Measurements from ENCODE around the gene STS. TPM values are rescaled to one million over a fixed set of nuclear protein-coding genes. Genes with fewer than 3 reads are reported as not detected.

The STS gene
- total and polyA plus RNA-seq, 12 donors, result 1.2 to 7.9 (median 5.6) TPM

GRCh38 chrX:7149411-7149810 lies 1.9 kb downstream of the STS start:
- ATAC-seq, result no peak
- 89 to 90% methylated on average over 5 of the region's 5 CpGs for WGBS, 2 donors
- H3K4me1 ChIP-seq, result peaks cover 0 to 31% (median 8%) of the 10 kb centered on the region in 9 donors
- intact Hi-C loops (cut with DNase I), result loop anchor here in 1 of 10 donors (10.0 kb wide), 1 partner anchor 775 kb away; the partner anchor contains the start of gene PNPLA4
- H3K9me3 ChIP-seq, result no peaks in the 10 kb centered on the region
- H3K27me3 ChIP-seq, result no peaks in the 10 kb centered on the region
- H3K36me3 ChIP-seq, result no peaks in the 10 kb centered on the region
- DNase-seq, result no peak
- no peak overlapping the region for H3K4me3 ChIP-seq
- H3K27ac ChIP-seq, result no peak overlapping the region
- TF ChIP-seq, protein P1, sequence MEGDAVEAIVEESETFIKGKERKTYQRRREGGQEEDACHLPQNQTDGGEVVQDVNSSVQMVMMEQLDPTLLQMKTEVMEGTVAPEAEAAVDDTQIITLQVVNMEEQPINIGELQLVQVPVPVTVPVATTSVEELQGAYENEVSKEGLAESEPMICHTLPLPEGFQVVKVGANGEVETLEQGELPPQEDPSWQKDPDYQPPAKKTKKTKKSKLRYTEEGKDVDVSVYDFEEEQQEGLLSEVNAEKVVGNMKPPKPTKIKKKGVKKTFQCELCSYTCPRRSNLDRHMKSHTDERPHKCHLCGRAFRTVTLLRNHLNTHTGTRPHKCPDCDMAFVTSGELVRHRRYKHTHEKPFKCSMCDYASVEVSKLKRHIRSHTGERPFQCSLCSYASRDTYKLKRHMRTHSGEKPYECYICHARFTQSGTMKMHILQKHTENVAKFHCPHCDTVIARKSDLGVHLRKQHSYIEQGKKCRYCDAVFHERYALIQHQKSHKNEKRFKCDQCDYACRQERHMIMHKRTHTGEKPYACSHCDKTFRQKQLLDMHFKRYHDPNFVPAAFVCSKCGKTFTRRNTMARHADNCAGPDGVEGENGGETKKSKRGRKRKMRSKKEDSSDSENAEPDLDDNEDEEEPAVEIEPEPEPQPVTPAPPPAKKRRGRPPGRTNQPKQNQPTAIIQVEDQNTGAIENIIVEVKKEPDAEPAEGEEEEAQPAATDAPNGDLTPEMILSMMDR (IDR thresholded peaks at IDR 0.05), result no peak

- ATAC-seq, result no peak
- Histone ChIP-seq H3K4me3 (no peak overlapping the region), H3K36me3 (no peaks in the 10 kb centered on the region), H3K27me3 (no peaks in the 10 kb centered on the region), H3K9me3 (no peaks in the 10 kb centered on the region), H3K4me1 (peaks cover 0 to 6% (median 0%) of the 10 kb centered on the region in 9 donors), H3K27ac (no peak overlapping the region)
- intact Hi-C loops (cut with DNase I), result loop anchor here in 1 of 10 donors (10.0 kb wide), 1 partner anchor 1582 kb away; the partner anchor contains the start of gene ANOS1
- 73 to 80% methylated on average over 2 of the region's 2 CpGs for whole genome bisulfite sequencing, 2 donors
- no peak for DNase-seq
- TF ChIP-seq, protein P1 (IDR thresholded peaks at IDR 0.05), result no peak
Measured at GRCh38 chrX:7153231-7153630, 5.7 kb downstream of the STS start.

DNA sequence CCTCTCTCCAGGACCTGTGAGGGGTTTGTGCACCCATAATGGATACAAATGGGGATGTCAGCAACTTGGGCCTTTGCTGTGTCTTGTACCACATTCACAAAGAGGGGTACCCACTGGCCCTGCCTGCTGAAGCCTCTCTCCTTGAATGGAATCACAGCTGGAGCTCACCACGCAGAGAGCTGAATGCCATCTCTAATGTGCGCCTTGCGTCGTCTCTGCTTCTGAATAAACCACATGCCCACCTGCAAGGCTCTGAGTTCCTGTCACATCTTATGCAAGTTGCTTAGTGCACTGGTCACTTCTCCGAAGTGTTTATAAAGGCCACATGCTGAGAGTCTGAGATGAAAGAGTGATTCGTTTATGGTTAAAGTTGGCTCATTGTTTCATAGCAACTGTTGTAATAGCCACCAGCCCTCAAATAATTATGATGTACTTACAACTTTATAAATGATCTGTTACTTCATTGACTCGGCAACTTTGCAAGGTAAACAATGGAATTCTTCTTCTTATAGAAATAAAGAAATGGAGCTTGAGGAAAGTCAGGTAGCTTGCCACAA lies 6.6 kb downstream of the STS start:
- Histone ChIP-seq H3K27me3 (no peaks in the 10 kb centered on the region), H3K27ac (no peak overlapping the region), H3K9me3 (no peaks in the 10 kb centered on the region), H3K36me3 (no peaks in the 10 kb centered on the region), H3K4me3 (no peak overlapping the region), H3K4me1 (no peaks in the 10 kb centered on the region)
- DNase-seq, result no peak
- ATAC-seq, result no peak
- 81 to 85% methylated on average over 7 of the region's 7 CpGs for WGBS, 2 donors
- intact Hi-C loops (cut with DNase I), result loop anchor here in 1 of 10 donors (10.0 kb wide), 1 partner anchor 1581 kb away; the partner anchor contains the start of gene ANOS1
- TF ChIP-seq, protein P1 (IDR thresholded peaks at IDR 0.05), result no peak

DNA sequence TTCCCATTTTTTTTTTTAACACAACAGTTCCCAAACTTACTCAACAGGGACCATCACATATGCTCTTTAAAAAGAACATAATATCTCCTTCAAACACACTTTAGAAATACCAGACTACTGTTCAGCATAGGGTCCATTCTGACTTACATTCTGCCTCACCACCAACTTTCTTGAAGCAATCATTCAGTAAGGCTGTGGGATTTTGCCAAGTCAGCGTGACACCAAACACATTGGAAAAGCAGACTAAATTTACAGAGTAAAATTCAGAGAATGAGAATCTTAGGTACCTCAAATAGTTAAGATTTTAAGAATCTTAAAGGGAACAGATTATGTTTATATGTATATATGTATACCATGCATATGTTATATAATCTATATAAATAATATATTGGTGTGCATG lies 7.7 kb downstream of the STS start:
- Histone ChIP-seq H3K27ac (no peak overlapping the region), H3K27me3 (no peaks in the 10 kb centered on the region), H3K4me1 (no peaks in the 10 kb centered on the region), H3K4me3 (no peak overlapping the region), H3K36me3 (no peaks in the 10 kb centered on the region), H3K9me3 (no peaks in the 10 kb centered on the region)
- ATAC-seq (no peak), DNase-seq (no peak)
- intact Hi-C loops (cut with DNase I), result loop anchor here in 1 of 10 donors (10.0 kb wide), 1 partner anchor 1580 kb away; the partner anchor contains the start of gene ANOS1
- TF ChIP-seq, protein P1 (IDR thresholded peaks at IDR 0.05), result no peak
- 98 to 100% methylated on average over 1 of the region's 1 CpG for WGBS, 2 donors

Data from heart right ventricle (tissue), 16 donors.